Spleen (tissue), 7 donors: ENCODE data around the gene ALKBH5.

Experiments
- POLR2A ChIP-seq, 3 donors: fragments of 450-650 bp; IDR thresholded peaks; one replicate each; pipeline ENCODE4 v1.5.1; 2017; ENCODE audit warnings: antibody characterized with exemption in 3 of 3, mild to moderate bottlenecking in 1 of 3
- POLR2AphosphoS5 ChIP-seq, 3 donors: sonication (generic); formaldehyde crosslinking; IDR thresholded peaks; one replicate each; pipeline ENCODE4 v1.5.1; 2017; ENCODE audit warnings: antibody characterized with exemption in 3 of 3
- TF ChIP-seq, protein P1 (sequence below), 11 experiments: fragments of 200-600 bp in 7 of 11; fragments of 450-650 bp in 4 of 11; sonication (generic) in 4 of 11; IDR thresholded peaks in 8 of 11; conservative IDR thresholded peaks in 3 of 11; 1 replicate in 7 of 11; 2 replicates in 4 of 11; pipeline versions ENCODE4 v1.4.0 to v1.8.0; 2016 to 2021; ENCODE audit warnings: antibody characterized with exemption in 11 of 11, inconsistent platforms in 4 of 11, mild to moderate bottlenecking in 1 of 11
- donor health status: DM: no; HTN: no; CAD: no; lungs with moderate emphysema.
- donor health status: DM: no; HTN: no; CAD: no.
- donor health status: DM: no; HTN: no; CAD: no.

- TF ChIP-seq, protein P1, sequence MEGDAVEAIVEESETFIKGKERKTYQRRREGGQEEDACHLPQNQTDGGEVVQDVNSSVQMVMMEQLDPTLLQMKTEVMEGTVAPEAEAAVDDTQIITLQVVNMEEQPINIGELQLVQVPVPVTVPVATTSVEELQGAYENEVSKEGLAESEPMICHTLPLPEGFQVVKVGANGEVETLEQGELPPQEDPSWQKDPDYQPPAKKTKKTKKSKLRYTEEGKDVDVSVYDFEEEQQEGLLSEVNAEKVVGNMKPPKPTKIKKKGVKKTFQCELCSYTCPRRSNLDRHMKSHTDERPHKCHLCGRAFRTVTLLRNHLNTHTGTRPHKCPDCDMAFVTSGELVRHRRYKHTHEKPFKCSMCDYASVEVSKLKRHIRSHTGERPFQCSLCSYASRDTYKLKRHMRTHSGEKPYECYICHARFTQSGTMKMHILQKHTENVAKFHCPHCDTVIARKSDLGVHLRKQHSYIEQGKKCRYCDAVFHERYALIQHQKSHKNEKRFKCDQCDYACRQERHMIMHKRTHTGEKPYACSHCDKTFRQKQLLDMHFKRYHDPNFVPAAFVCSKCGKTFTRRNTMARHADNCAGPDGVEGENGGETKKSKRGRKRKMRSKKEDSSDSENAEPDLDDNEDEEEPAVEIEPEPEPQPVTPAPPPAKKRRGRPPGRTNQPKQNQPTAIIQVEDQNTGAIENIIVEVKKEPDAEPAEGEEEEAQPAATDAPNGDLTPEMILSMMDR (IDR thresholded peaks at IDR 0.05 in 8 of 11, conservative IDR thresholded peaks at IDR 0.05 in 3 of 11) = no peak
- TF ChIP-seq POLR2AphosphoS5 (IDR thresholded peaks at IDR 0.05) = no peak
- TF ChIP-seq POLR2A (IDR thresholded peaks at IDR 0.05) = no peak
Measured at GRCh38 chr17:18148586-18148985, 35.0 kb upstream of the ALKBH5 start.
